GM12878 (cell line): ENCODE measurements around the gene BLACAT1. TPM values are rescaled to one million over a fixed set of nuclear protein-coding genes. Genes with fewer than 3 reads are reported as not detected.

Experiments used
- BRCA1 ChIP-seq: IDR thresholded peaks from 2 replicates; pipeline ENCODE4 v1.6.1; 2011; ENCODE audit warnings: low read depth, low read length, improper control_type of control experiment
- CBFB ChIP-seq: IDR thresholded peaks from 2 replicates; pipeline ENCODE4 v1.6.1; 2016; ENCODE audit warnings: antibody characterized with exemption, low read depth
- DPF2 ChIP-seq: fragments of 450-650 bp; IDR thresholded peaks from 2 replicates; pipeline ENCODE4 v1.6.1; 2017; ENCODE audit warnings: mild to moderate bottlenecking
- HCFC1 ChIP-seq: fragments of 150-350 bp; IDR thresholded peaks from 2 replicates; pipeline ENCODE4 v1.6.1; 2014; ENCODE audit warnings: low read length
- HDAC2 ChIP-seq: fragments of 200-600 bp; sonication (generic); IDR thresholded peaks from 2 replicates; pipeline ENCODE4 v1.6.1; 2017
- IKZF2 ChIP-seq, 2 experiments: fragments of 450-650 bp; IDR thresholded peaks; 2 replicates each; pipeline ENCODE4 v1.6.1; 2017; ENCODE audit warnings: mild to moderate bottlenecking in 2 of 2, moderate library complexity in 2 of 2
- JUND ChIP-seq: IDR thresholded peaks from 2 replicates; pipeline ENCODE4 v1.6.1; 2012; ENCODE audit warnings: low read depth, mild to moderate bottlenecking, low read length, improper control_type of control experiment, moderate library complexity
- MTA2 ChIP-seq: fragments of 450-650 bp; IDR thresholded peaks from 2 replicates; pipeline ENCODE4 v1.6.1; 2016; ENCODE audit warnings: low read depth, mild to moderate bottlenecking, moderate library complexity
- MYB ChIP-seq: fragments of 150-350 bp; IDR thresholded peaks from 2 replicates; pipeline ENCODE4 v1.6.1; 2014; ENCODE audit warnings: mild to moderate bottlenecking, low read depth, low read length, borderline replicate concordance
- NBN ChIP-seq: fragments of 450-650 bp; IDR thresholded peaks from 2 replicates; pipeline ENCODE4 v1.6.1; 2016
- NFXL1 ChIP-seq: fragments of 450-650 bp; IDR thresholded peaks from 2 replicates; pipeline ENCODE4 v1.6.1; 2017; ENCODE audit warnings: antibody characterized with exemption, mild to moderate bottlenecking, borderline replicate concordance
- NFYB ChIP-seq: IDR thresholded peaks from 2 replicates; pipeline ENCODE4 v1.6.1; 2011; ENCODE audit warnings: low read depth, mild to moderate bottlenecking, low read length, improper control_type of control experiment, moderate library complexity; ENCODE audit not compliant: insufficient read depth
- NRF1 ChIP-seq: conservative IDR thresholded peaks from 2 replicates; pipeline ENCODE4 v1.6.1; 2011; ENCODE audit warnings: mild to moderate bottlenecking, low read depth, low read length, improper control_type of control experiment
- POU2F2 ChIP-seq: IDR thresholded peaks from 3 replicates; pipeline ENCODE4 v1.6.1; 2011; ENCODE audit warnings: low read depth, mild to moderate bottlenecking, low read length, borderline replicate concordance
- RUNX3 ChIP-seq: IDR thresholded peaks from 2 replicates; pipeline ENCODE4 v1.6.1; 2012; ENCODE audit warnings: low read length, inconsistent platforms
- SMAD5 ChIP-seq: IDR thresholded peaks from 2 replicates; pipeline ENCODE4 v1.6.1; 2016; ENCODE audit warnings: antibody characterized with exemption, low read depth
- SREBF2 ChIP-seq: IDR thresholded peaks from 2 replicates; pipeline ENCODE4 v1.6.1; 2012; ENCODE audit warnings: mild to moderate bottlenecking, low read length
- ZNF207 ChIP-seq: fragments of 450-650 bp; IDR thresholded peaks from 2 replicates; pipeline ENCODE4 v1.6.1; 2014; ENCODE audit warnings: antibody characterized with exemption, mild to moderate bottlenecking, borderline replicate concordance
- ZNF384 ChIP-seq: IDR thresholded peaks from 2 replicates; pipeline ENCODE4 v1.6.1; 2012; ENCODE audit warnings: low read depth, mild to moderate bottlenecking, low read length, improper control_type of control experiment, borderline replicate concordance
- polyA plus RNA-seq, 11 experiments: library from polyadenylated mRNA; depleted of rRNA in 4 of 11; unstranded in 6 of 11; stranded (reverse) in 5 of 11; fragments of >200 nt; fragmentation: Nextera tagmentation in 4 of 11; fragmentation: Illumina TruSeq in 1 of 11; extraction: Ambion mirVana in 4 of 11; extraction: Trizol in 1 of 11; gene quantifications; 1 replicate in 1 of 11; 2 replicates in 10 of 11; pipeline versions ENCODE4 v1.2.1 to v1.2.3, GENCODE V29; 2011 to 2016; ENCODE audit warnings: inconsistent platforms in 2 of 11, missing spikeins in 2 of 11, low read depth in 1 of 11
- total RNA-seq, 4 experiments: library from RNA; depleted of rRNA in 3 of 4; stranded (reverse); fragments of >200 nt in 3 of 4; fragmentation: Illumina TruSeq in 1 of 4; extraction: Trizol in 1 of 4; gene quantifications; 2 replicates each; pipeline versions ENCODE4 v1.2.1 to v1.2.3, GENCODE V29; 2013 to 2021
- TF ChIP-seq, protein P1 (sequence below), 3 experiments: IDR thresholded peaks in 2 of 3; conservative IDR thresholded peaks in 1 of 3; 2 replicates each; pipeline ENCODE4 v1.5.1; 2011; ENCODE audit warnings: low read depth in 3 of 3, low read length in 3 of 3, mild to moderate bottlenecking in 3 of 3, control low read depth in 2 of 3, moderate library complexity in 2 of 3, inconsistent platforms in 1 of 3, mixed read lengths in 1 of 3; ENCODE audit not compliant: control insufficient read depth in 2 of 3, insufficient read depth in 1 of 3; ENCODE audit errors: extremely low read depth in 1 of 3
- TF ChIP-seq, protein P2 (sequence below): fragments of 450-650 bp; IDR thresholded peaks from 2 replicates; pipeline ENCODE4 v1.6.1; 2016; ENCODE audit warnings: mild to moderate bottlenecking
- TF ChIP-seq, protein P3 (sequence below): fragments of 450-650 bp; IDR thresholded peaks from 2 replicates; pipeline ENCODE4 v1.6.1; 2016; ENCODE audit warnings: mild to moderate bottlenecking, moderate library complexity, borderline replicate concordance
- TF ChIP-seq, protein P4 (sequence below): IDR thresholded peaks from 2 replicates; pipeline ENCODE4 v1.6.1; 2011; ENCODE audit warnings: borderline replicate concordance, low read depth, mild to moderate bottlenecking, moderate library complexity, low read length; ENCODE audit not compliant: insufficient read depth, poor library complexity, severe bottlenecking

BLACAT1 gene
- total and polyA plus RNA-seq, 10 of the 15 experiments (the other 5 are each of a cell fraction or from before 2014, with no cell fraction given), result 0.04 to 1.6 (median 0.15) TPM; not detected in 1

- TF ChIP-seq JUND (no peak), IKZF2 (IDR thresholded peaks at IDR 0.05) (peak; percentile 43 to 53; a peak in 1 of 4 replicates), MYB (peak; percentile 70; the same call in 1 of the 2 replicates), HCFC1 (no peak), SMAD5 (no peak), SREBF2 (no peak), POU2F2 (no peak), ZNF207 (no peak; the same call in 1 of the 2 replicates), CBFB (no peak), BRCA1 (no peak), NBN (0 out of 2 replicates have a peak, but pooled peaks have one; percentile 43), RUNX3 (no peak), NFYB (no peak), ZNF384 (no peak), HDAC2 (no peak), NRF1 (peak; percentile 39; the same call in 1 of the 2 replicates), DPF2 (peak; percentile 65; the same call in 1 of the 2 replicates), NFXL1 (no peak), MTA2 (0 out of 2 replicates have a peak, but pooled peaks have one; percentile 34)
- TF ChIP-seq, protein P1, sequence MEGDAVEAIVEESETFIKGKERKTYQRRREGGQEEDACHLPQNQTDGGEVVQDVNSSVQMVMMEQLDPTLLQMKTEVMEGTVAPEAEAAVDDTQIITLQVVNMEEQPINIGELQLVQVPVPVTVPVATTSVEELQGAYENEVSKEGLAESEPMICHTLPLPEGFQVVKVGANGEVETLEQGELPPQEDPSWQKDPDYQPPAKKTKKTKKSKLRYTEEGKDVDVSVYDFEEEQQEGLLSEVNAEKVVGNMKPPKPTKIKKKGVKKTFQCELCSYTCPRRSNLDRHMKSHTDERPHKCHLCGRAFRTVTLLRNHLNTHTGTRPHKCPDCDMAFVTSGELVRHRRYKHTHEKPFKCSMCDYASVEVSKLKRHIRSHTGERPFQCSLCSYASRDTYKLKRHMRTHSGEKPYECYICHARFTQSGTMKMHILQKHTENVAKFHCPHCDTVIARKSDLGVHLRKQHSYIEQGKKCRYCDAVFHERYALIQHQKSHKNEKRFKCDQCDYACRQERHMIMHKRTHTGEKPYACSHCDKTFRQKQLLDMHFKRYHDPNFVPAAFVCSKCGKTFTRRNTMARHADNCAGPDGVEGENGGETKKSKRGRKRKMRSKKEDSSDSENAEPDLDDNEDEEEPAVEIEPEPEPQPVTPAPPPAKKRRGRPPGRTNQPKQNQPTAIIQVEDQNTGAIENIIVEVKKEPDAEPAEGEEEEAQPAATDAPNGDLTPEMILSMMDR (IDR thresholded peaks at IDR 0.05 in 2 of 3, conservative IDR thresholded peaks at IDR 0.05 in 1 of 3; ENCODE audit: control insufficient read depth in 2 of 3, extremely low read depth in 1 of 3, insufficient read depth in 1 of 3, low read depth in 3 of 3, low read length in 3 of 3), result peak; percentile 53 to 85 (median 72)
- TF ChIP-seq, protein P2, sequence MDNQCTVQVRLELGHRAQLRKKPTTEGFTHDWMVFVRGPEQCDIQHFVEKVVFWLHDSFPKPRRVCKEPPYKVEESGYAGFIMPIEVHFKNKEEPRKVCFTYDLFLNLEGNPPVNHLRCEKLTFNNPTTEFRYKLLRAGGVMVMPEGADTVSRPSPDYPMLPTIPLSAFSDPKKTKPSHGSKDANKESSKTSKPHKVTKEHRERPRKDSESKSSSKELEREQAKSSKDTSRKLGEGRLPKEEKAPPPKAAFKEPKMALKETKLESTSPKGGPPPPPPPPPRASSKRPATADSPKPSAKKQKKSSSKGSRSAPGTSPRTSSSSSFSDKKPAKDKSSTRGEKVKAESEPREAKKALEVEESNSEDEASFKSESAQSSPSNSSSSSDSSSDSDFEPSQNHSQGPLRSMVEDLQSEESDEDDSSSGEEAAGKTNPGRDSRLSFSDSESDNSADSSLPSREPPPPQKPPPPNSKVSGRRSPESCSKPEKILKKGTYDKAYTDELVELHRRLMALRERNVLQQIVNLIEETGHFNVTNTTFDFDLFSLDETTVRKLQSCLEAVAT, result no peak
- TF ChIP-seq, protein P3, sequence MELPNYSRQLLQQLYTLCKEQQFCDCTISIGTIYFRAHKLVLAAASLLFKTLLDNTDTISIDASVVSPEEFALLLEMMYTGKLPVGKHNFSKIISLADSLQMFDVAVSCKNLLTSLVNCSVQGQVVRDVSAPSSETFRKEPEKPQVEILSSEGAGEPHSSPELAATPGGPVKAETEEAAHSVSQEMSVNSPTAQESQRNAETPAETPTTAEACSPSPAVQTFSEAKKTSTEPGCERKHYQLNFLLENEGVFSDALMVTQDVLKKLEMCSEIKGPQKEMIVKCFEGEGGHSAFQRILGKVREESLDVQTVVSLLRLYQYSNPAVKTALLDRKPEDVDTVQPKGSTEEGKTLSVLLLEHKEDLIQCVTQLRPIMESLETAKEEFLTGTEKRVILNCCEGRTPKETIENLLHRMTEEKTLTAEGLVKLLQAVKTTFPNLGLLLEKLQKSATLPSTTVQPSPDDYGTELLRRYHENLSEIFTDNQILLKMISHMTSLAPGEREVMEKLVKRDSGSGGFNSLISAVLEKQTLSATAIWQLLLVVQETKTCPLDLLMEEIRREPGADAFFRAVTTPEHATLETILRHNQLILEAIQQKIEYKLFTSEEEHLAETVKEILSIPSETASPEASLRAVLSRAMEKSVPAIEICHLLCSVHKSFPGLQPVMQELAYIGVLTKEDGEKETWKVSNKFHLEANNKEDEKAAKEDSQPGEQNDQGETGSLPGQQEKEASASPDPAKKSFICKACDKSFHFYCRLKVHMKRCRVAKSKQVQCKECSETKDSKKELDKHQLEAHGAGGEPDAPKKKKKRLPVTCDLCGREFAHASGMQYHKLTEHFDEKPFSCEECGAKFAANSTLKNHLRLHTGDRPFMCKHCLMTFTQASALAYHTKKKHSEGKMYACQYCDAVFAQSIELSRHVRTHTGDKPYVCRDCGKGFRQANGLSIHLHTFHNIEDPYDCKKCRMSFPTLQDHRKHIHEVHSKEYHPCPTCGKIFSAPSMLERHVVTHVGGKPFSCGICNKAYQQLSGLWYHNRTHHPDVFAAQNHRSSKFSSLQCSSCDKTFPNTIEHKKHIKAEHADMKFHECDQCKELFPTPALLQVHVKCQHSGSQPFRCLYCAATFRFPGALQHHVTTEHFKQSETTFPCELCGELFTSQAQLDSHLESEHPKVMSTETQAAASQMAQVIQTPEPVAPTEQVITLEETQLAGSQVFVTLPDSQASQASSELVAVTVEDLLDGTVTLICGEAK, result no peak
- TF ChIP-seq, protein P4, sequence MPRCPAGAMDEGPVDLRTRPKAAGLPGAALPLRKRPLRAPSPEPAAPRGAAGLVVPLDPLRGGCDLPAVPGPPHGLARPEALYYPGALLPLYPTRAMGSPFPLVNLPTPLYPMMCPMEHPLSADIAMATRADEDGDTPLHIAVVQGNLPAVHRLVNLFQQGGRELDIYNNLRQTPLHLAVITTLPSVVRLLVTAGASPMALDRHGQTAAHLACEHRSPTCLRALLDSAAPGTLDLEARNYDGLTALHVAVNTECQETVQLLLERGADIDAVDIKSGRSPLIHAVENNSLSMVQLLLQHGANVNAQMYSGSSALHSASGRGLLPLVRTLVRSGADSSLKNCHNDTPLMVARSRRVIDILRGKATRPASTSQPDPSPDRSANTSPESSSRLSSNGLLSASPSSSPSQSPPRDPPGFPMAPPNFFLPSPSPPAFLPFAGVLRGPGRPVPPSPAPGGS, result no peak
Measured at GRCh38 chr1:205430696-205431305, 25.0 kb downstream of the BLACAT1 start (continued).
